DOHH2 (cell line): ENCODE results near the gene CDH6.

ENCODE experiments used
- H3F3A ChIP-seq: fragments of 200-600 bp; sonication (generic), shearing (Covaris generic); 2 replicates; pipeline ENCODE4 v1.6.0; 2016; ENCODE audit warnings: antibody characterized with exemption, mild to moderate bottlenecking; ENCODE audit not compliant: control insufficient read depth, insufficient read depth
- H3K27ac ChIP-seq: fragments of 200-600 bp; sonication (generic); 2 replicates; pipeline ENCODE4 v1.5.1; 2014; ENCODE audit warnings: low read depth, mild to moderate bottlenecking, low read length, moderate library complexity
- H3K27me3 ChIP-seq: fragments of 200-600 bp; sonication (generic); 2 replicates; pipeline ENCODE4 v1.6.1; 2014; ENCODE audit warnings: mild to moderate bottlenecking, low read length, mixed read lengths; ENCODE audit not compliant: control insufficient read depth
- H3K36me3 ChIP-seq: fragments of 200-600 bp; sonication (generic); 2 replicates; pipeline ENCODE4 v1.6.1; 2014; ENCODE audit warnings: mild to moderate bottlenecking, low read length, moderate library complexity, mixed read lengths; ENCODE audit not compliant: control insufficient read depth
- H3K4me1 ChIP-seq: fragments of 200-600 bp; sonication (generic); 2 replicates; pipeline ENCODE4 v1.6.1; 2014; ENCODE audit warnings: mild to moderate bottlenecking, low read length, mixed read lengths; ENCODE audit not compliant: control insufficient read depth
- H3K4me2 ChIP-seq: fragments of 200-600 bp; sonication (generic); 2 replicates; pipeline ENCODE4 v1.6.0; 2014; ENCODE audit warnings: mild to moderate bottlenecking, low read length, moderate library complexity
- H3K4me3 ChIP-seq: fragments of 200-600 bp; sonication (generic); 2 replicates; pipeline ENCODE4 v1.5.1; 2014; ENCODE audit warnings: mild to moderate bottlenecking, low read length, mixed read lengths
- H3K79me2 ChIP-seq: fragments of 200-600 bp; sonication (generic); 2 replicates; pipeline ENCODE4 v1.6.1; 2014; ENCODE audit warnings: mild to moderate bottlenecking, low read length, mixed read lengths; ENCODE audit not compliant: control insufficient read depth
- H3K9me2 ChIP-seq: fragments of 200-600 bp; sonication (generic); replicated peaks from 2 replicates; pipeline ENCODE4 v1.6.1; 2014; ENCODE audit warnings: mild to moderate bottlenecking, low read length, mixed read lengths; ENCODE audit not compliant: control insufficient read depth
- H3K9me3 ChIP-seq: fragments of 200-600 bp; sonication (generic); 2 replicates; pipeline ENCODE4 v1.6.1; 2014; ENCODE audit warnings: antibody characterized with exemption, low read length, mixed read lengths; ENCODE audit not compliant: control insufficient read depth, insufficient read depth
- H4K20me1 ChIP-seq: fragments of 200-600 bp; sonication (generic); 2 replicates; pipeline ENCODE4 v1.6.0; 2014; ENCODE audit warnings: low read depth, mild to moderate bottlenecking, antibody characterized with exemption, low read length, moderate library complexity; ENCODE audit not compliant: control insufficient read depth, insufficient read depth
- EZH2phosphoT487 ChIP-seq: fragments of 200-600 bp; sonication (generic); IDR thresholded peaks from 2 replicates; pipeline ENCODE4 v1.6.1; 2017; ENCODE audit warnings: borderline replicate concordance, mild to moderate bottlenecking, antibody characterized with exemption, low read length, moderate library complexity, mixed read lengths
- TF ChIP-seq, protein P1 (sequence below): fragments of 200-600 bp; sonication (generic); IDR thresholded peaks from one replicate; pipeline ENCODE4 v1.5.1; 2014; ENCODE audit warnings: antibody characterized with exemption, mild to moderate bottlenecking, low read depth, low read length; ENCODE audit not compliant: poor library complexity, severe bottlenecking

Gene CDH6

DNA sequence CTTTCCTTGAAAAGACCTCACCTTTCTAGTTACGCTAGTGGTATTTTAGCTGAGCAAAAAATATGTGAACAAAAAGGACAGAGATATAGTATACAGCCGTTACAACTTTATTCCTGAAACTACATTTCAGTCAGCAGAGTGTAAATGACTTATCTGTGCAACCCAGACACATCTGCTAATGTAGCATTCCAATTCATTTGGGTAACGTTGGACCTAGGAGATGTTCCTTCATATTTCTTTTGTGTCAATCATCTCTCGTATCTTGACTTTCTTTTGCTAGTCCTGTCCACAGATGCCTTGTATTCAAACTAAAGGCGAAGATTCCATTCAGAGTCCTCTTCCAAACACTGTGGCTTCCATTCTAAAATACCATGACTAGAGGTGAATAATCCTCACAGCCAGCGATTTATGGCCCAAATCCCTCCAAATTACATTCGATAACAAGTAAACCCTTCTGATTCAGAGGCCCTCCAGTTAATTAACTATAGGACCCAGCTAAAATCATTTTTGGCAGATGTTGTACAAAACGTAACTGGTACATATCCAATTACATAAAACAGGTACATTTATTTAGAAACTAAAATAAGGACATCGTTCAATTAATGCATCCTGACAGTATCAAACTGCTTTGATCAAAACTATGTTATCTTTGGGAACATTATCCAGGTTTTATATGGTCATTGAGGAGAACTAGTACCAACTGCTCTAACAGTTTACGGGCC lies 182.7 kb downstream of the CDH6 start:
- H3K79me2 ChIP-seq: no peaks in the 10 kb centered on the region
- no peak for TF ChIP-seq EZH2phosphoT487
- TF ChIP-seq, protein P1, sequence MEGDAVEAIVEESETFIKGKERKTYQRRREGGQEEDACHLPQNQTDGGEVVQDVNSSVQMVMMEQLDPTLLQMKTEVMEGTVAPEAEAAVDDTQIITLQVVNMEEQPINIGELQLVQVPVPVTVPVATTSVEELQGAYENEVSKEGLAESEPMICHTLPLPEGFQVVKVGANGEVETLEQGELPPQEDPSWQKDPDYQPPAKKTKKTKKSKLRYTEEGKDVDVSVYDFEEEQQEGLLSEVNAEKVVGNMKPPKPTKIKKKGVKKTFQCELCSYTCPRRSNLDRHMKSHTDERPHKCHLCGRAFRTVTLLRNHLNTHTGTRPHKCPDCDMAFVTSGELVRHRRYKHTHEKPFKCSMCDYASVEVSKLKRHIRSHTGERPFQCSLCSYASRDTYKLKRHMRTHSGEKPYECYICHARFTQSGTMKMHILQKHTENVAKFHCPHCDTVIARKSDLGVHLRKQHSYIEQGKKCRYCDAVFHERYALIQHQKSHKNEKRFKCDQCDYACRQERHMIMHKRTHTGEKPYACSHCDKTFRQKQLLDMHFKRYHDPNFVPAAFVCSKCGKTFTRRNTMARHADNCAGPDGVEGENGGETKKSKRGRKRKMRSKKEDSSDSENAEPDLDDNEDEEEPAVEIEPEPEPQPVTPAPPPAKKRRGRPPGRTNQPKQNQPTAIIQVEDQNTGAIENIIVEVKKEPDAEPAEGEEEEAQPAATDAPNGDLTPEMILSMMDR: no peak
- H3K4me1 ChIP-seq: no peaks in the 10 kb centered on the region
- H4K20me1 ChIP-seq: no peaks in the 10 kb centered on the region
- no peaks in the 10 kb centered on the region; the same call in 1 of the 2 replicates for H3K9me2 ChIP-seq
- no peak overlapping the region for H3K27ac ChIP-seq
- no peaks in the 10 kb centered on the region for H3K9me3 ChIP-seq
- H3K27me3 ChIP-seq: 0 out of 2 replicates have a peak, but pooled peaks cover 5% of the 10 kb centered on the region
- no peaks in the 10 kb centered on the region for H3F3A ChIP-seq
- H3K4me2 ChIP-seq: no peak overlapping the region
- no peak overlapping the region for H3K4me3 ChIP-seq
- H3K36me3 ChIP-seq: no peaks in the 10 kb centered on the region

DNA sequence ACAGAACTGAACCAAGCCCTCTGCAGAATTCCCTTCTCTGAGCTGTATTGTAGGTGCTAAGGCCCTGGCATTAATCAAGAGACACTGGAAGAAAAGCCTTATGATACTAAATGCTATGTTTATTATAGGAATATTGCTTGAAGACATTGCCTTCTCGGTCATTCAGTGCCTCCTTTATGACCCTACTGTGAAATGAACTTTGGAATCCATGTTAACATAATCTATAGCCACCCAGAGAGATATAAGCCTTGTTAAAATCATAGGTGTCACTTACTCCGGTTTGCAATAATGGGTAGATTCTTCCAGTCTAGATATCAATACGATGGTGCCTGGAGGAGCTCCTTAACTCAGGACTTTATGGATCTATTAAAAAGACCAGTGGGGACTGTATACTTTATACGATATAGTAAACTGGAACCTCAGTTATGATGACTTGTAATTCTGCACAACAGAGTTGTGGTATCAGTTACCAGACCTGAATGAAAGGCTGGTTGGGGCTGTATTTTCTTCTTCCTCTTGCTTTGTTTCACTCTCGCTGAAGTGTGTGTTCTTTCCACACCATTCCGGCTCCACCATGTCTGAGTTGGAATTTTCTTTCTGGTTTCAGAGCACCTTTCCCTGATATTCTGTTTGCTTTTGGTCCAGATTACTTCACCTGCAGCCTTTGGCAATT lies 183.9 kb downstream of the CDH6 start:
- Histone ChIP-seq H3K79me2 (no peaks in the 10 kb centered on the region), H3K27ac (no peak overlapping the region), H3K4me3 (no peak overlapping the region), H3K27me3 (no peaks in the 10 kb centered on the region), H3K9me3 (no peaks in the 10 kb centered on the region), H3K4me2 (no peak overlapping the region), H4K20me1 (no peaks in the 10 kb centered on the region), H3K9me2 (no peaks in the 10 kb centered on the region), H3F3A (no peaks in the 10 kb centered on the region), H3K4me1 (no peaks in the 10 kb centered on the region), H3K36me3 (no peaks in the 10 kb centered on the region)
- TF ChIP-seq, protein P1: no peak
- TF ChIP-seq EZH2phosphoT487: no peak

DNA sequence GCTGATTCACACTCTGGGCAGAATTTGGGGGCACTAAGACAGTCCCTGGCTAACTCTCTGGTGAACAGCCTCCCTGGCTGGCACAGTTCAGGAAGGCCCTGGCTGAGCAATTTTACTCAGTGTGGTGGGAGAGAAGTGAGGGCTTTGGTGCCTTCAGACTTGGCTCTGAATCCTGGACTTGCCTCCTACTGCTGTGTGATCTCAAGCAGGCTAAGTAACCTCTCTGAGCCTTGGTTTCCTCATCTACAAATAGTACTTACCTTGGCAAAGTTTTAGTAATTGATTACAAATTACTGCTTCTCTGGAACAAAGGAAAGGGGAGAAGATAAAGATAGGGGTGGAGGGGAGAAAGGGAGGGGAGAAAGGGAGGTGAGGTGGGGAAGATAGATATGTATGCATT lies 184.7 kb downstream of the CDH6 start:
- Histone ChIP-seq H3K36me3 (no peaks in the 10 kb centered on the region), H3K9me2 (no peaks in the 10 kb centered on the region), H3K27ac (no peak overlapping the region), H3K4me1 (no peaks in the 10 kb centered on the region), H3K79me2 (no peaks in the 10 kb centered on the region), H3F3A (no peaks in the 10 kb centered on the region), H3K27me3 (no peaks in the 10 kb centered on the region), H4K20me1 (no peaks in the 10 kb centered on the region), H3K9me3 (no peaks in the 10 kb centered on the region), H3K4me3 (no peak overlapping the region), H3K4me2 (no peak overlapping the region)
- TF ChIP-seq EZH2phosphoT487: no peak
